NCI-H526 treated with DMSO at 0.1 percent for 48 hours (cell line): ENCODE data around the gene BRI3BP.
"Not testable (repeated sequence)": the region's sequence is repeated elsewhere in the genome, so short reads cannot be mapped to it uniquely, and the experiment has no call there.

Experiments used
- DNase-seq: peaks from one replicate; lab custom pipeline; 2025; lab: John Stamatoyannopoulos, UW

BRI3BP gene

GRCh38 chr12:125023065-125023464, 29.6 kb downstream of the BRI3BP start:
- no peak for DNase-seq

- no peak for DNase-seq
These were observed 31.6 kb downstream of the BRI3BP start for GRCh38 chr12:125024949-125025563.

GRCh38 chr12:125025606-125026235, 32.3 kb downstream of the BRI3BP start:
- DNase-seq = no peak

GRCh38 chr12:125028106-125028505, 34.7 kb downstream of the BRI3BP start:
- DNase-seq = no peak

- DNase-seq = no peak
These were observed 36.4 kb downstream of the BRI3BP start for GRCh38 chr12:125029761-125030358.

GRCh38 chr12:125031471-125031870, 38.0 kb downstream of the BRI3BP start:
- not testable (repeated sequence) for DNase-seq

- no peak for DNase-seq
These were observed 39.2 kb downstream of the BRI3BP start for GRCh38 chr12:125032466-125033152.

- DNase-seq = no peak
These were observed 39.8 kb downstream of the BRI3BP start for GRCh38 chr12:125033288-125033687.

GRCh38 chr12:125038976-125039625, 45.7 kb downstream of the BRI3BP start:
- no peak for DNase-seq

GRCh38 chr12:125049093-125049458, 55.6 kb downstream of the BRI3BP start:
- DNase-seq = no peak

- DNase-seq = no peak
These were observed 57.0 kb downstream of the BRI3BP start for GRCh38 chr12:125050446-125050845.

- DNase-seq = no peak
These were observed 57.4 kb downstream of the BRI3BP start for GRCh38 chr12:125050868-125051267.

GRCh38 chr12:125053821-125054220, 60.4 kb downstream of the BRI3BP start:
- no peak for DNase-seq

- DNase-seq = no peak
These were observed 62.1 kb downstream of the BRI3BP start for GRCh38 chr12:125055591-125055990.

GRCh38 chr12:125056306-125056705, 62.9 kb downstream of the BRI3BP start:
- DNase-seq = no peak

- DNase-seq = no peak
These were observed 64.3 kb downstream of the BRI3BP start for GRCh38 chr12:125057708-125058107.

- no peak for DNase-seq
These were observed 67.8 kb downstream of the BRI3BP start for GRCh38 chr12:125061229-125061628.

GRCh38 chr12:125063522-125063921, 70.1 kb downstream of the BRI3BP start:
- not testable (repeated sequence) for DNase-seq

GRCh38 chr12:125064492-125064891, 71.0 kb downstream of the BRI3BP start:
- no peak for DNase-seq

GRCh38 chr12:125065021-125065918, 71.8 kb downstream of the BRI3BP start, which contains the start of gene AACS:
AACS (plus strand) TSS chr12:125065435; CDS start chr12:125065585, 150 bp downstream.
- peak; percentile 78 for DNase-seq

- no peak for DNase-seq
These were observed 72.6 kb downstream of the BRI3BP start for GRCh38 chr12:125065919-125066570.
